Tibial nerve (tissue), 4 donors: Measurements from ENCODE around the gene GRIK3. TPM values are rescaled to one million over a fixed set of nuclear protein-coding genes. Genes with fewer than 3 reads are reported as not detected.
"Not testable (repeated sequence)": the region's sequence is repeated elsewhere in the genome, so short reads cannot be mapped to it uniquely, and the experiment has no call there.

ENCODE experiments used
- DNase-seq, 2 donors: peaks; one replicate each; pipeline ENCODE4 v3.0.0-alpha.2; 2019; ENCODE audit warnings: low spot score in 2 of 2
- H3K27ac ChIP-seq, 4 donors: fragments of 200-600 bp; sonication (generic) in 3 of 4; one replicate each; pipeline ENCODE4 v1.5.1; 2017 to 2019; ENCODE audit warnings: mild to moderate bottlenecking in 1 of 4
- H3K27me3 ChIP-seq, 2 donors: fragments of 200-600 bp; sonication (generic) in 1 of 2; one replicate each; pipeline versions ENCODE4 v1.5.1 to v1.6.0; 2017 to 2019
- H3K36me3 ChIP-seq, 3 donors: fragments of 200-600 bp; sonication (generic); one replicate each; pipeline ENCODE4 v1.5.1; 2018 to 2019
- H3K4me1 ChIP-seq, 4 donors: fragments of 200-600 bp; sonication (generic) in 3 of 4; one replicate each; pipeline ENCODE4 v1.5.1; 2017 to 2019
- H3K4me3 ChIP-seq, 4 donors: fragments of 200-600 bp; sonication (generic) in 3 of 4; one replicate each; pipeline ENCODE4 v1.5.1; 2017 to 2019; ENCODE audit warnings: mild to moderate bottlenecking in 1 of 4, moderate library complexity in 1 of 4
- H3K9me3 ChIP-seq, 4 donors: fragments of 200-600 bp; sonication (generic) in 3 of 4; one replicate each; pipeline ENCODE4 v1.5.1; 2017 to 2019
- CTCF ChIP-seq, 5 experiments: fragments of 200-600 bp in 3 of 5; fragments of 450-650 bp in 2 of 5; sonication (generic) in 3 of 5; IDR thresholded peaks; one replicate each; pipeline ENCODE4 v1.5.1; 2016 to 2019; ENCODE audit warnings: antibody characterized with exemption in 5 of 5, mild to moderate bottlenecking in 3 of 5, moderate library complexity in 2 of 5
- EP300 ChIP-seq, 2 donors: sonication (generic); formaldehyde crosslinking; IDR thresholded peaks; one replicate each; pipeline ENCODE4 v1.6.1; 2017; ENCODE audit warnings: antibody characterized with exemption in 2 of 2, mild to moderate bottlenecking in 1 of 2
- POLR2A ChIP-seq, 2 donors: fragments of 450-650 bp; IDR thresholded peaks; one replicate each; pipeline ENCODE4 v1.6.1; 2017; ENCODE audit warnings: antibody characterized with exemption in 2 of 2, mild to moderate bottlenecking in 2 of 2, moderate library complexity in 2 of 2
- WGBS, 2 donors: methylation state at CpG; one replicate each; pipeline ENCODE4 v1.1.5; 2018; 5-methylcytosine and 5-hydroxymethylcytosine counted together
- total RNA-seq, 4 donors: library from RNA; depleted of rRNA; stranded (reverse); fragments of >200 nt; gene quantifications; one replicate each; pipeline ENCODE4 v1.1.0, GENCODE V29; 2016

The GRIK3 gene
- total RNA-seq, 4 donors from 2014 or later: 12.8 to 26.2 (median 21.7) TPM

GRCh38 chr1:36908096-36908495 lies 126.2 kb downstream of the GRIK3 start:
- no peak overlapping the region for H3K4me3 ChIP-seq
- 79 to 80% methylated on average over 3 of the region's 3 CpGs for WGBS, 2 donors
- no peaks in the 10 kb centered on the region for H3K9me3 ChIP-seq
- no peaks in the 10 kb centered on the region for H3K27me3 ChIP-seq
- no peaks in the 10 kb centered on the region for H3K36me3 ChIP-seq
- TF ChIP-seq EP300 (IDR thresholded peaks at IDR 0.05) (no peak), POLR2A (IDR thresholded peaks at IDR 0.05) (no peak), CTCF (IDR thresholded peaks at IDR 0.05) (no peak)
- DNase-seq: no peak
- peaks cover 0 to 17% (median 0%) of the 10 kb centered on the region in 4 donors for H3K4me1 ChIP-seq
- H3K27ac ChIP-seq: no peak overlapping the region

GRCh38 chr1:36906555-36906954 lies 127.8 kb downstream of the GRIK3 start:
- no peak for DNase-seq
- WGBS, 2 donors: 72 to 75% methylated on average over 3 of the region's 3 CpGs

GRCh38 chr1:36905941-36906340 lies 128.4 kb downstream of the GRIK3 start:
- no peak for DNase-seq
- 79 to 92% methylated on average over 3 of the region's 3 CpGs for whole genome bisulfite sequencing, 2 donors
- no peak for TF ChIP-seq EP300 (IDR thresholded peaks at IDR 0.05)
- no peak for TF ChIP-seq CTCF (IDR thresholded peaks at IDR 0.05)
- TF ChIP-seq POLR2A (IDR thresholded peaks at IDR 0.05): no peak
- Histone ChIP-seq H3K27me3 (no peaks in the 10 kb centered on the region), H3K4me3 (no peak overlapping the region), H3K36me3 (no peaks in the 10 kb centered on the region), H3K9me3 (peaks cover 0 to 9% (median 0%) of the 10 kb centered on the region in 4 donors), H3K4me1 (peaks cover 0 to 6% (median 0%) of the 10 kb centered on the region in 4 donors), H3K27ac (no peak overlapping the region)

More at GRCh38 chr1:36906555-36906954, 127.8 kb downstream of the GRIK3 start:
- Histone ChIP-seq H3K4me1 (peaks cover 0 to 6% (median 0%) of the 10 kb centered on the region in 4 donors), H3K27me3 (no peaks in the 10 kb centered on the region), H3K4me3 (no peak overlapping the region), H3K36me3 (no peaks in the 10 kb centered on the region), H3K9me3 (peaks cover 0 to 6% (median 0%) of the 10 kb centered on the region in 4 donors), H3K27ac (no peak overlapping the region)
- TF ChIP-seq CTCF (IDR thresholded peaks at IDR 0.05): no peak
- no peak for TF ChIP-seq EP300 (IDR thresholded peaks at IDR 0.05)

GRCh38 chr1:36900128-36900527 lies 134.2 kb downstream of the GRIK3 start:
- H3K4me1 ChIP-seq: no peaks in the 10 kb centered on the region
- WGBS, 2 donors: 35 to 51% methylated on average over 1 of the region's 1 CpG
- no peak overlapping the region for H3K4me3 ChIP-seq
- DNase-seq: no peak
- H3K9me3 ChIP-seq: peaks cover 0 to 31% (median 6%) of the 10 kb centered on the region in 4 donors
- peak overlapping the region in 1 of 4 donors; percentile 33 for H3K27ac ChIP-seq
- TF ChIP-seq POLR2A (IDR thresholded peaks at IDR 0.05): no peak
- H3K36me3 ChIP-seq: no peaks in the 10 kb centered on the region
- H3K27me3 ChIP-seq: no peaks in the 10 kb centered on the region

- H3K36me3 ChIP-seq, H3K4me1 ChIP-seq, H3K27ac ChIP-seq, DNase-seq, H3K4me3 ChIP-seq, H3K27me3 ChIP-seq: not testable (repeated sequence)
- H3K9me3 ChIP-seq: peaks cover 0 to 31% (median 6%) of the 10 kb centered on the region in 4 donors
Observed at GRCh38 chr1:36897813-36898212, 136.5 kb downstream of the GRIK3 start.

- DNase-seq: no peak
- no peak overlapping the region for H3K27ac ChIP-seq
- H3K36me3 ChIP-seq: no peaks in the 10 kb centered on the region
- 71 to 88% methylated on average over 3 of the region's 3 CpGs for whole genome bisulfite sequencing, 2 donors
- peaks cover 0 to 3% (median 0%) of the 10 kb centered on the region in 4 donors for H3K4me1 ChIP-seq
- TF ChIP-seq CTCF (IDR thresholded peaks at IDR 0.05) (no peak), POLR2A (IDR thresholded peaks at IDR 0.05) (no peak), EP300 (IDR thresholded peaks at IDR 0.05) (no peak)
- H3K27me3 ChIP-seq: no peaks in the 10 kb centered on the region
- peaks cover 0 to 22% (median 6%) of the 10 kb centered on the region in 4 donors for H3K9me3 ChIP-seq
- no peak overlapping the region for H3K4me3 ChIP-seq
Observed at GRCh38 chr1:36894824-36895223, 139.5 kb downstream of the GRIK3 start.
